Measurements from ENCODE around the gene CEP97.

The CEP97 gene

GRCh38 chr3:101791778-101792177, 67.4 kb downstream of the CEP97 start:
- no peak for DNase-seq (ENCODE audit: low spot score)
- no peak for TF ChIP-seq CTCF (IDR thresholded peaks at IDR 0.05; ENCODE audit: extremely low read depth, missing control alignments)

GRCh38 chr3:101796077-101796680, 71.8 kb downstream of the CEP97 start:
- TF ChIP-seq CTCF (IDR thresholded peaks at IDR 0.05; ENCODE audit: extremely low read depth, missing control alignments), result no peak
- DNase-seq (ENCODE audit: low spot score), result no peak

- TF ChIP-seq CTCF (IDR thresholded peaks at IDR 0.05; ENCODE audit: extremely low read depth, missing control alignments), result no peak
- DNase-seq (ENCODE audit: low spot score), result no peak
Measured at GRCh38 chr3:101801174-101801573, 76.8 kb downstream of the CEP97 start.

- DNase-seq (ENCODE audit: low spot score), result no peak
- no peak for TF ChIP-seq CTCF (IDR thresholded peaks at IDR 0.05; ENCODE audit: extremely low read depth, missing control alignments)
Measured at GRCh38 chr3:101802179-101802578, 77.8 kb downstream of the CEP97 start.

- peak; percentile 63 for TF ChIP-seq CTCF (IDR thresholded peaks at IDR 0.05; ENCODE audit: extremely low read depth, missing control alignments)
- DNase-seq (ENCODE audit: low spot score), result peak; percentile 63
Measured at GRCh38 chr3:101803173-101803782, 78.9 kb downstream of the CEP97 start.

- TF ChIP-seq CTCF (IDR thresholded peaks at IDR 0.05; ENCODE audit: extremely low read depth, missing control alignments), result no peak
- DNase-seq (ENCODE audit: low spot score), result no peak
Measured at GRCh38 chr3:101803939-101804338, 79.5 kb downstream of the CEP97 start.

- no peak for DNase-seq (ENCODE audit: low spot score)
- no peak for TF ChIP-seq CTCF (IDR thresholded peaks at IDR 0.05; ENCODE audit: extremely low read depth, missing control alignments)
Measured at GRCh38 chr3:101806491-101806890, 82.1 kb downstream of the CEP97 start.
